GM23338 (cell line): Measurements from ENCODE around the gene DNAL4. TPM values are rescaled to one million over a fixed set of nuclear protein-coding genes. Genes with fewer than 3 reads are reported as not detected.

Source experiments
- EZH2 ChIP-seq: fragments of 200-600 bp; sonication (generic); IDR thresholded peaks from one replicate; pipeline ENCODE4 v1.8.0; 2017; ENCODE audit warnings: antibody characterized with exemption, mild to moderate bottlenecking, low read depth; ENCODE audit not compliant: unreplicated experiment
- EZH2phosphoT487 ChIP-seq: fragments of 200-600 bp; sonication (generic); IDR thresholded peaks from one replicate; pipeline ENCODE4 v1.8.1; 2018; ENCODE audit warnings: antibody characterized with exemption; ENCODE audit not compliant: unreplicated experiment
- NANOG ChIP-seq: IDR thresholded peaks from 2 replicates; pipeline ENCODE4 v1.6.1; 2016; ENCODE audit warnings: antibody characterized with exemption, borderline replicate concordance
- REST ChIP-seq: IDR thresholded peaks from one replicate; pipeline ENCODE4 v1.6.1; 2018; ENCODE audit warnings: antibody characterized with exemption; ENCODE audit not compliant: unreplicated experiment
- STAT1 ChIP-seq: IDR thresholded peaks from one replicate; pipeline ENCODE4 v1.6.1; 2016; ENCODE audit warnings: antibody characterized with exemption; ENCODE audit not compliant: unreplicated experiment
- ZNF462 ChIP-seq: fragments of 250-450 bp; sonication (Bioruptor Pico); IDR thresholded peaks from 2 replicates; pipeline ENCODE4 v1.5.0; 2020; ENCODE audit warnings: mild to moderate bottlenecking, moderate library complexity
- polyA plus RNA-seq: library from polyadenylated mRNA; unstranded; fragments of >200 nt; fragmentation: Nextera tagmentation; extraction: Ambion mirVana; gene quantifications from 2 replicates; pipeline ENCODE4 v1.2.1, GENCODE V29; 2016
- total RNA-seq: library from RNA; depleted of rRNA; stranded (reverse); fragments of >200 nt; shearing (Covaris generic); gene quantifications from 2 replicates; pipeline ENCODE4 v1.2.3, GENCODE V29; 2014

Gene DNAL4
- total and polyA plus RNA-seq, 2 experiments from 2014 or later: 9.3 to 10.0 TPM

- TF ChIP-seq ZNF462 (CRISPR knock-in tag) (no peak), EZH2phosphoT487 (no peak), NANOG (no peak), EZH2 (no peak), STAT1 (no peak), REST (no peak)
Measured at GRCh38 chr22:38730411-38730871, 63.5 kb downstream of the DNAL4 start (continued).
